GM18517 (cell line): ENCODE data around the gene KDM6A.
A peak's percentile ranks its signal among the peaks of the same experiment; 100 is the strongest.
"Not testable (repeated sequence)": the region's sequence is repeated elsewhere in the genome, so short reads cannot be mapped to it uniquely, and the experiment has no call there.

Source experiments
- ATAC-seq: cut with Tn5 transposase; IDR thresholded peaks from one replicate; pipeline ENCODE4 v1.9.1; 2021; ENCODE audit warnings: mild to moderate bottlenecking, moderate library complexity; ENCODE audit not compliant: unreplicated experiment

Gene KDM6A

DNA sequence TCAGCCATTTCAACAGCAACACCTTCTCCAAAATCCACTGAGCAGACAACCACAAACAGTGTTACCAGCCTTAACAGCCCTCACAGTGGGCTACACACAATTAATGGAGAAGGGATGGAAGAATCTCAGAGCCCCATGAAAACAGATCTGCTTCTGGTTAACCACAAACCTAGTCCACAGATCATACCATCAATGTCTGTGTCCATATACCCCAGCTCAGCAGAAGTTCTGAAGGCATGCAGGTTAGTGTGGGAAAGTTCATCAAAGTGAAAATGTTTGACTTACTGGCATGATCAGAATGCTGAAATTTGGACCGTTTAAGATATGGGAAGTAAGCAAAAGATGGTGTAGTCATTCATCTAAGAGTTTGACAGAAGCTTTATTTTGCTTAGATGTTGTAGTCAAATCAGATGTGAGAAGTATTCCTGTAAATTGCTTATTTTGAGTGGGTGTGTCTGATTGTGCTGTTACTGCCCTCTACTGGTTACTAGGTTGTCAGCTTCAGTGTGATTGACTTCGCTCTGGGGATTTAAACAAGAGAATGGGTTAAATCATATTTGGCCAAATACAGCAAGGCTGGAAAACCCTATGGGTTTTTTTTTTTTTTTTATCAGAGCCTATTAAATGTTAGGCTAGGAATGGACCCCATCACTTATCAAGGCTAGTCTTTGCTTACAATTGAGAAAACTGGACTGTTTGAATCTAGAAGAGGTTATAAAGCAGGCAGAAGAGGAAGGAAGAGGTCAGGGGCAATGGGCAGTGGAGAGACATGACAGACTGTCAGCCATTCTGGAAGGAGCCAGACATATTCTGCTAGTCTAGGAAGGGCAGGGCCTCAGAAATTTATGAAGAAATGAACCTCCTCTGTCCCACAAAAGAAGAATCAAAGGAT lies 197.4 kb downstream of the KDM6A start:
- no peak for ATAC-seq

DNA sequence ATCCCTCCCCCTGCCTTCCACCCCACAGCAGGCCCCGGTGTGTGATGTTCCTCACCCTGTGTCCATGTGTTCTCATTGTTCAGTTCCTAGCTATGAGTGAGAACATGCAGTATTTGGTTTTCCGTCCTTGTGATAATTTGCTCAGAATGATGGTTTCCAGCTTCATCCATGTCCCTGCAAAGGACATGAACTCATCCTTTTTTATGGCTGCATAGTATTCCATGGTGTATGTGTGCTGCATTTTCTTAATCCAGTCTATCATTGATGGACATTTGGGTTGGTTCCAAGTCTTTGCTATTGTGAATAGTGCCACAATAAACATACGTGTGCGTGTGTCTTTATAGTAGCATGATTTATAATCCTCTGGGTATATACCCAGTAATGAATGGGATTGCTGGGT lies 200.0 kb downstream of the KDM6A start:
- not testable (repeated sequence) for ATAC-seq

DNA sequence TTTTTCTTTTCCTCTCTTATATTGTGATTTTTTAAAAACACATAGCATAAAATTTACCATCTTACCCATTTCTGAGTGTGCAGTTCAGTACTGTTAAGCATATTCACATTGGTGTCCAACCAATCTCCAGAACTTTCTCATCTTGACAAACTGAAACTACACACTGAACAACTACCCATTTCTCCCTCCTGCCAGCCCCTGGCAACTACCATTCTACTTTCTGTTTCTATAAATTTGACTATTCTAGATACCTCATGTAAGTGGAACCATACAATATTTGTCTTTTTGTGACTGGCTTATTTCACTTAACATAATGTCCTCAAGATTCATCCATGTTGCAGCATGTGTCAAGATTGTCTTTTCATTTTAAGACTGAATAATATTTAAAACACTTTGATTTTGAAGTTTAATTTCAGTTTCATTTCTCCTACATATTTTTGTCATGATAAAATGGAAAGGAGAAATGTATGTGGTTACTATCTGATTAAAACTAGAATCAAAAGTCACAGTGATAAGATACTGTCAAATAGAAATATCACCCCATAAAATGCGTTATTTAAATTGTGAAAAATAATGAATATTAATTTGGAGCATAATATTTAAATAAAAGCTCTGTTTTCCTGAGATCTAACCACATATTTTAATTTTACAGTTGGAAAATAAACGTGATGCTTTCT lies 204.9 kb downstream of the KDM6A start:
- ATAC-seq, result peak; percentile 93

DNA sequence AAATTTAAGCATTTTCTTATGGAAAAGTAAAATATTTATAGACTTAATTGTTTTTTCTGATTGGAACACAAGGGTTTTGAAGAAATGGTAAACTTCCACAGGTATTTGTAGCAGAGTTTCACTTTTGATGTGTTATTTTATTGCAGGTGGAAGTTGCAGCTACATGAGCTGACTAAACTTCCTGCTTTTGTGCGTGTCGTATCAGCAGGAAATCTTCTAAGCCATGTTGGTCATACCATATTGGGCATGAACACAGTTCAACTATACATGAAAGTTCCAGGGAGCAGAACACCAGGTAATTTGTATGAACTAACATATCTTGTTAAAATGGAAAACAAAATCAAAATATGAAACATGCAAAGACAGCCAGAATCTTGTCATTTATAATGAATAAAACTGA lies 210.3 kb downstream of the KDM6A start:
- no peak for ATAC-seq

DNA sequence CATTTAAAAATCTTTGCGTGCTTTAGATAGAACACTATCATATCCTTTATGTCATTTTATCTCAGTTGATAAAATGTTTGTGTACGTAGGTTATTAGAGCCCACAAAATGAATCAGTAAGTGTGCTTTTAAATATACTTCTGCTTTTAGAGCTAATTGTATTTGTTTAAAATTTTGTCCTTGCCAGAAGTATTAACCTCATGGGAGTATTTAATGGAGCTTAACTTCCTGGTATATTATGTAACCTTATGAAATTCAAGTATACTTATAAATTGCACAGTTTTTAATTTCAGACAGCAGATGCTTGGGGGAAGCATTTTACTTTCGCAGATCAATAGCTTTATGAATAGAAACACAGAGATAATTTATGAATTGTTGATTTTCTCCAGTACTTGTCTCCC lies 237.5 kb downstream of the KDM6A start:
- no peak for ATAC-seq

DNA sequence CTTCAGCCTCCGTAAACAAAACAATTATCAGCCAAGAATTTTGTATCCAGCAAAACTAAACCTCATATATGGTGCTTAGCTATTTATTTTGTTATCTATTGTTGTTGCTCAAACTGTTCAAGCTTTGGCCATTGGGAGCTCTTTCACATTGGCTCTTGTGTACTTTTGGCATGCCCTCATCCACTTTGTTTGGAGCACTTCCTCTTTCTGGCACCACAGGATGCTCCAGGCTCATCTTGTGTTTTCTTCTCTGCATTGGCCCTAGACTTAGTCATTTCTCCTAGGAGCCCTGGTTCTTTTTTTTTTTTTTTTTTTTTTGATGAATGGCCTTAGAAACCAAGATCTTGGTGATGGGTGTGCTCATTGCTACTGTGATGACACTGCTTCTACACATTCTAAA lies 253.2 kb downstream of the KDM6A start:
- no peak for ATAC-seq

DNA sequence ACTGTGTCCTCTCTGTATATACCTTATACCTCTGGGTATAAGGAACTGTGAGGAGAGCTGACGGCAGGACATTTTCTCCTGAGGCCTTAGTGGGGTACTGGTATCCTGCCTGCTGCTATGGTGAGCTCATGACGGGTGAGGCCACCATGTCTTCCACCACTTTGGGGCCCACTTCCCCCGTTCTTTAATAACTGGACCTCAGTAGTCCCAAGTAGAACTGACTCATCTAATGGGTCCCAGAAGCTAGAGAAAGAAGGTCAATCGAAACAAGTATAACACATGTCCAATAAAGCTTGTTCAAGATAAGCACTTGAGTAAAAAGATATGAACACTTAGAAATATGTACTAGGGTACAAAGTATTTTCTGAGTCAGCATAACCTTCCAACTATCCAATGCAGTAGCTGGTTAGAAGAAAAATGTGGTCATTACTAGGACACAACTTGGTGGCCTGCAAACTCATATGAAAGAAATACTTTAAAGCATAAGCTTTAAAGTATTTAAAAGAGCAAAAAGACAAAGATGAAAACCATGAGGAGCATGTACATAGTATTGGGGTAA lies 256.0 kb downstream of the KDM6A start:
- no peak for ATAC-seq

DNA sequence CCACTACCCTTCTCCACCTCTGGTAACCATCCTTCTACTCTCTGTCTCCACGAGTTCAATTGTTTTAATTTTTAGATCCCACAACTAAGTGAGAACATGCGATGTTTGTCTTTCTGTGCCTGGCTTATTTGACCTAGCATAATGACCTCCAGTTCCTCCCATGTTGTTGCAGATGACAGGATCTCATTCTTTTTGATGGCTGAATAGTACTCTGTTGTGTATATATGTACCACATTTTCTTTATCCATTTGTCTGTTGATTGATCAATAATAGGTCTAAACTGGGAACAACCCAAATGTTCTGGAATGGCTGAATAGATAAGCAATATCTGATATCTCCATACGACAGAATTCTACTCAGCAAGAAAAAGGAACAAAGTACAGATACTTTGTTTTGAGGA lies 260.5 kb downstream of the KDM6A start:
- ATAC-seq, result no peak

DNA sequence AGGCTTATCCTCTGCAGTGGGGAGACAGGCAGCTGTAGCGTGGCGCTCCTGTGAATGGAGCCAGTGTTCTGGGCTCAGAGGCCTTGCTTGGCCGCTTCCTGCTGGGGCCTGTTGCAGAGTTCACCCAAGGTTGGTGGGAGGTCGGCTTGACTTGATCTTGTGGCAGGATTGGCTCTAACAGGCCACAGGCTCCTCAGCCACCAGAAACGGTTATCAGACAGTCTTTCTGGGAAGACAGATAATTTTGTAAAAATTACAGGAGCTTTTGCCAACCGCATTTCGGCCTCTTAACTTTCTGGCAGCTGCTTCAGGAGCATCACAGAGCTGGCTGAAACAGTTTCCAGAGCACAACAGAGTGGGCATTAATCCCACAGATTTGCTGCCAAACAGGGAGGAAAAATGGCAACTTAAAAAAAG lies 261.3 kb downstream of the KDM6A start:
- no peak for ATAC-seq

DNA sequence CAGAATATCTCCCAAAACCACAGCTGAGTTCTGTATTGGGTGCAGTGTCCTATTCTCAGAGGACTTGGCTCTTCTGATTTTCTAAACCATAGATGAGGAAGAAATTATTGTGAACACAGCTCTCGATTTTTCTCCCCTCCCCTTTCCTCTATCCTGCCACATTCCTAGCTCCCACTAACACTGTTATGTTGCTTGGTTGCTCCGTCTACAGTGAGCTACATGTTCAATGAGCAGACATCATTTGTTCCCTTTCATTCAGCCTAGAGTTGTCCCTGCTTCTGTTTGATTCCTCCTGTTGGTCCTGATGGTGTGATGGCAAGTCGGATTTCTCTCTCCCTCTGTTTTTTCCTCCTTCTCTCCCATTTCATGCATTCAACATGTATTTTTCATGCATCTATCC lies 261.8 kb downstream of the KDM6A start:
- ATAC-seq, result no peak

DNA sequence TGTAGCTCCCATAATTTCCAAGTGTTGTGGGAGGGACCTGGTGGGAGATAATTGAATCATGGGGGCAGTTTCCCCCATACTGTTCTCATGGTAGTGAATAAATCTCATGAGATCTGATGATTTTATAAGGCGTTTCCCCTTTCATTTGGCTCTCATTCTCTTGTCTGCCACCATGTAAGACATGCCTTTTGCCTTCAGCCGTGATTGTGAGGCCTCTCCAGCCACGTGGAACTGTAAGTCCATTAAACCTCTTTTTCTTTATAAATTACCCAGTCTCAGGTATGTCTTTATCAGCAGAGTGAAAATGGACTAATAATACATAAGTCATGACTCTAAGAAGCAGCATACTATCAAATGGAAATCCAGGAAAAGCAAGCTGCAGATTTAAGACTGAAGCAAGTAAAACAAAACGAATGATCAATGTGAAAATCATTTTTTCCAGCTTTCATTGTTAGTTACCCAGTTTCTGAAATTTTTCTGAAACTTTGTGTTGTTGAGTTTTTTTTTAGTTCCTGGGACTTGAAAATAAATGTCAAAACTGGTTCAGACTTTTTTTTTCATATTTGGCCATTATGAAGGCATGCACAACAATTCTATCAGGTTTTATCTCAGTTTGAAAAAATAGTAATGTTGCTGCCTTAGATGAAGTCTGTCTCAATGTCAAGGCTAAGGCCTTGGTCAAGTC lies 262.5 kb downstream of the KDM6A start:
- ATAC-seq, result not testable (repeated sequence)

DNA sequence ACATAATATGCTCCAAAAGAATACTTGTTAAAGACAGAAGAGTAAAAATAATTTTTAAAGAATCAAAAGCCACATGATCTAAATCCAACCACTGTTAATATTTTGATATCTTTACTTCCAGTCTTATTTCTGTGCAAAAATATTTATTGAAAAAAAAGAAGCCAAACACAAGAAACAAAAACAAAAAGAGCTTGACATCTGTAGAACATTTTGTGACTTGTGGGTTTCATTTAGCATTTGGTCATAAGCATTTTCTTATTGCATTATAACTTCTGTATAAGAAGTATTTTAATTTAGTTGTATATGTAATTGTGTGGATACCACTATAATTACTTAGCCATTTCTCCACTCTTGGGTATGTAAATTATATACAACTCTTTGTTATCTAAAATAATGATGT lies 264.5 kb downstream of the KDM6A start:
- no peak for ATAC-seq

DNA sequence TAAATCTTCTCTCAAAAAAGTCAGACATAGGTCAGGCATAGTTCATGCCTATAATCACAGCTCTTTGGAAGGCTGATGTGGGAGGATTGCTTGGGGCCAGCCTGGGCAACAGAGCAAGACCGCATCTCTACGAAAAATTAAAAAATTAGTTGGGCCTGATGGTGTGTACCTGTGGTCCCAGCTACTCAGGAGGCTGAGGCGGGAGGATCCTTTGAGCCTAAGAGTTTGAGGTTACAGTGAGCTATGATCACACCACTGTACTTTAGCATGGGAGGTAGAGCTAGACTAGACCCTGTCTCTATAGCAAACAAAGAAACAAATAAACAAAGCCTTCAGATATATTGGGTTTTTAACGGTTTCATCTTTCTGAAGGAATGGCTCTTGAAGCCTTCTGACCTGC lies 265.5 kb downstream of the KDM6A start:
- ATAC-seq, result no peak

DNA sequence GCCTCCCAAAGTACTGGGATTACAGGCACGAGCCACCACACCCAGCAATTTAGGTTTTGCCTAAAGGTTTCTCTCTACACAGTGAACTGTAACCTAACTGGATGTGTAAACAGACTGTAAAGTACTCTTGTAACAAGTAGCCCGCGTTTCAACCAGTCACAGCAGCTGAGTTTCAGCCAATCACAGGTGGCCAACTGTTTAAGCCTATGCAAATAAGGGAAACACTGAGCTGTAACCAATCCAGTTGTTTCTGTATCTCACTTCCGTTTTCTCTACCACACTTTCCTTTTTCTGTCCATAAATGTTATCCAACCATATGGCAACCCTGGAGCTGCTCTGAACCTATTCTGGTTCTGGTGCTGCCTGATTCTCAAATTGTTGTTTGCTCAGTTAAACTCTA lies 267.8 kb downstream of the KDM6A start:
- ATAC-seq, result no peak

DNA sequence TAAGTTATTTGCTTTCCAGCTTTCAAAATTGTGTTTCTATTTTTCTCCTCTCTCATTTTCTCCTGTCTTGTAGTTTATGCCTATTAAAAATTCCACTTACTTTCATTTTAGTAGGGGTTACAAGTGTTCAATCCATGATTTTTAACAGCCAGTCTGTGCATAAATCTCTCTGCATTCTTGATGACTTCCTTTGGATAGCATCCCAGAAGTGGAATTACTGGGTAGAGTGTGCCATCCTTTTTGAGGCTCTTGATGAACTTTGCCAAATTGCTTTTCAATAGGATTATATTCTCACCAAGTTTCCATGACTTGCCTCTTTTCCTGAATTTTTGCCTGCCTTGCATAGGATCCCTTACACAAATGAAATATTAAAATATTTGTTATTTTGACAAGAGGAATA lies 269.2 kb downstream of the KDM6A start:
- ATAC-seq, result no peak

DNA sequence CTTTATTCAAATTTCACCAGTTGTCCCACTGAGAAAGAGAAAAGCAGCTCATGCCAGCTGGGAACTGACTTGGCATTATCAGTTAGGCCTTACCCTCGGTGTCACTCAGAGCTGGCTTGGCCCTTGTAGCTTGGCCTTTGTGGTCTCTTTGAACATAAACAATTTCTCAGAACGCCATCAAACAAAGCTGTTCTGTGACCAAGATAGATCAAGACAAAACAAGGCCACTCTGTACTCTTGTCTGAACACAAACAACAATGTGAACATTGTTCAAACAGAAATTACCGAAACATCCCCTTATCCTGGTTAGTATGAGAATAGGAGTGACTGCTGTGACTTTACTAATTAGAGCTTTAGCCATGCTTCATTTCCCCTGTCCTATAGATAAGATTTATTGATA lies 270.5 kb downstream of the KDM6A start:
- no peak for ATAC-seq

DNA sequence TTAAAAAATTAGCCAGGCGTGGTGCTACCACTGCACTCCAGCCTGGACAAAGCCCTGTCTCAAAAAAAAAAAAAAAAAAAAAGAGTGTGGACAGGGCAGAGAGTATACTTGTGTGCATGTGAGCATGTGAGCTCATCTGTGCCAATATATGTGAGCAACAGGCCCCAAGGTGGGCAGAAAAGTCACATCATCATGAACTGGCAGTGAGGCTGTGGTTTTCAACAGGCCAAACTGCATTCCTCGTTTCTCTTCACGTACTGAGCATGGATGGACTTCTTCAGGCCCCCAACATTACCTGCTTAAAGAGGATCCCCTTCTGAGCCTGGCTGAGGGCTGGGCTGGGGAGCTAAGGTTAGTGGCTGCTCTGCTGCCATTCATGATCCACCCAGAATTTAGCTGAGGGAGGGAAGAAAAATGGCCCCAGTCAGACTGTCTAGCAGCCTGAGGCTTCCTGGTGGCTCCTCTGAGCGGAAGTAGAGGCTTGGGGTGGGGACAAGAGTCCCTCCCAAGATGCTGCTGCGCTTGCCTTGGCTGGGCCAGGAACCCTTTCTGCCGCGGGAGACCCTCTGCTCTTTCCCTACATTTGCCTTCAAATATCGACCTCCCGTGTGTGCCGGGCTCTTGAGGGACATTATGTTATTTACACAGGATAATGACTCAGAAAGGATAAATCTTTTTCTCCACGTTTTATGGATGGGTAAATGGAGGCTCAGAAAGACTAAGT lies 272.7 kb downstream of the KDM6A start:
- ATAC-seq, result no peak

DNA sequence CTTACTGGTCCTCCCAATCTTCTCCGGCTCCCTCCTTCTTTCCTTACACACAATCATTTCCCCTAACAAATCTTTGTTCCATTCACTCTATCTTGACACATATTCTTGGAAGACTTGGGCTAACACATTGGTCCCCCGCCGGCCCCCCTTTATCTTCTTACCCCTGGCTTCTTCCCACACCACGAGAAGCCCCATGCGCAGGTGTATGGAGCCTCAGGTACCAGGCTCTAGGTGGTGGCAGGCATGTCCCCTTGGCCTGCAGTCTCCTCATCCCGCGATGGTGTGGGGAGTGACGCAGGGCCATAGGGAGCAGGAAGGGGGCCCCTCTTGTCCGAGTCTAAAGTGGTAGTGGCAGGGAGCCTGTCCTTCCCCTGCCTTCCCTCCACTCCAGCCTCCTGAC lies 277.8 kb downstream of the KDM6A start:
- ATAC-seq, result no peak

DNA sequence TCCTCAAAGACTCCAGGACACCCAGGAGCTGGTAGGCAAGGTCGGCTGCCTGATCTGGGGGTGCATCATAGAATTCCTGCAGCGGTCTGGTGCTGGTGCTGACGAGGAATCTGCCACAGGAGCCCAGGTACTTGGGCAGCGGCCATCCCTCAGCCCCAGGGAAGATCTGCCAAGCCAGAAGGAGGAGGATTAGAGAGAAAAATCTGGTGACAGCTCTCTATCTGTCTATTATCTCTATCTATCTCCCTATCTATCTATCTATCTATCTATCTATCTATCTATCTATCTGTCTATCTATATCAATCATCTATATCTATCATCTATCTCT lies 281.0 kb downstream of the KDM6A start:
- ATAC-seq, result no peak

DNA sequence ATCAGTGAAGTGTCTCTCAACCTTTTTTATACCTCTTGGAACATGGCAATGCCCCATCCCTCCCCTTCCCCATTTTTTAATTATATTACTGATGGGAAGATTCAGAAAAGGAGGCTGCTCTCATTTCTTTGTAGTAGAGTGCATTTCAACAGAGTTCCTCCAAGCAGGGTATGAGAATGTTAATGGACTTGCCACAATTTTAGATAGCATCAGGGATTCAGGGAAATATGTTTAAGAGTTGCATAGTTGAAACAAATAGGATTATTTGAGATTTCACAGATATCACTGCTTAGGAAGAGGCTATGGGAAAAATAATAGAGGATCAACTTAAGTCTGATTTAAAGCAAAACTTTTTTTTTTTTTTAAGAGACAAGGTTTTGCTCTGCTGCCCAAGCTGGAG lies 281.5 kb downstream of the KDM6A start:
- ATAC-seq, result no peak

DNA sequence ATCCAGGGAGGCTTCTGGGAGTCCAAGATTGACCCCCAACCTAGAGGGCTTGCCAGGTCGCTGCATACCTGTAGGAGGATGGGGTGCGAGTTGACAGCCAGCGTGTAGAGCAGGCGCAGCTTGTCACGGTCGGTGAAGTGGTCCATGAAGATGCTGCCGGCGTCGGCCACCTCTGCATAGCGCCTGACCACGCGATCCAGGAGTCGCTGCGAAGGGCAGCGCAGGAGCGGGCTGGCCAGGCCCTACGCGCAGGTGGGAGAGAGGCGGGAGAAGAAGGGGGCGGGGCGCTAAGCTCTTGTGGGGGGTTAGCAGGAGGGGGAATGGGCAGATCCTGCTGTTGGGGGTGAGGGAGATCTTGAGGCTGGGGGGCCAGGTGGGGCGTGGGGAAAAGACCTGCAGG lies 284.7 kb downstream of the KDM6A start:
- no peak for ATAC-seq
